Measurements from ENCODE around the gene RBM4.
"Not testable (repeated sequence)": the region's sequence is repeated elsewhere in the genome, so short reads cannot be mapped to it uniquely, and the experiment has no call there.

The RBM4 gene

DNA sequence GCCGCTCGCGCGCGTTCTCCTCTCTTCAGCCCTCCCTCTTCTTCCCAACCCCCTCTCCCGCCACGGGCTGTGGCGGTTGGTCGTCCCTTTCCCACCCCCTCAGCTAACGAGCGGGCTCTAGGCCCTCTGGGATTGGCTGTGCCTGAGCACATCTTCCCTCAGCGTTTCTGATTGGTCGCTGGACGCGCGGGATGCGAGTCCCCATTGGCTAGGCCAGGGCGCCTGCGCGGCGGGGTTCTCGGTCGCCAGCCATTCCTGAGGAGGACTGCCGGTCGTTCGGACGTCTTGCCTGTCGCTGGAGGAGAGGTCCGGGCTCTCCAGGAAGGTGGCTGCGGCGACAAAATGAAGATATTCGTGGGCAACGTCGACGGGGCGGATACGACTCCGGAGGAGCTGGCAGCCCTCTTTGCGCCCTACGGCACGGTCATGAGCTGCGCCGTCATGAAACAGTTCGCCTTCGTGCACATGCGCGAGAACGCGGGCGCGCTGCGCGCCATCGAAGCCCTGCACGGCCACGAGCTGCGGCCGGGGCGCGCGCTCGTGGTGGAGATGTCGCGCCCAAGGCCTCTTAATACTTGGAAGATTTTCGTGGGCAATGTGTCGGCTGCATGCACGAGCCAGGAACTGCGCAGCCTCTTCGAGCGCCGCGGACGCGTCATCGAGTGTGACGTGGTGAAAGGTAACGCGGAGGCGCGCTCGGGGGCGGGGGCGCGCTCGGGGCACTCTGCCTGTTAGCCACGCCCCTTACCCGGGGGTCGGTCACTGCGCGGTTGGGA lies 21.9 kb upstream of the RBM4 start, which contains the start of gene RBM14:
RBM14 (plus strand) TSS at position 252 of the 776 bp plus-strand sequence; CDS start at position 343, 91 bp downstream.
- DNase-seq (ENCODE audit: low read depth in 2 of 2) = peak; percentile 94 to 97

DNA sequence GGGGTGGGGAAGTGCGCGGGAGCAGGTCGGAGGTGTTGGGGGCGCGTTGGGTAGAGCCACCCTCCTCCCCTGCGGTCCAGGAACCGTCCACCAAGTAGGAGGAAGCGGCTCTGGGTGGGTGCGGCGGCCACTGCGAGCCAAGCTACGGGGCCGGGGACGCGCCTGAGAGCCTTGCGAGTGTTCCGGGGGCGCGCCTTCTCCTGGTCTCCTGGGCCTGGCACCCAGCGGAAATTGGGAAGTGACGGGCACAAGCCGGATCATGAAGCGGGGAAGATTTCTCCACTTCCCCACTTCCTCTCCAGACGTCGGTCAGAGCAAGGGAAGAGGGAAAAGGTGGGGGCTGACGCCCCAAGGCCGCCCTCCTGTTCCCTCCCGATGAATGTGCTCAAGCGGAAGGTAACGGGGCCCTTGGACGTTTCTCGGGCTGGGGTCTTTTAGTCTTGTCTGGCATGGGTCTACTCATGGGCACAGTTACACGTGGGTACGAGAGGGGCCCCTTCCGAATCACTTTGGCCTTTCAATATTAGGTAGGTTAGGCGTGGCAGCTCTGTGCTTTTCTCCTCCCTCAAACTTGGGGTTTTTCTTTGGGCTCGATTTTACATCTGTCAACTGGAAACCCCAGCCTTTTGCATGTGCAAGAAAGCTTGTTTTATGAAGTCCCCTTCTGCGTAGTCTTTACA lies 21.2 kb upstream of the RBM4 start:
- no peak for DNase-seq (ENCODE audit: low read depth in 2 of 2)

DNA sequence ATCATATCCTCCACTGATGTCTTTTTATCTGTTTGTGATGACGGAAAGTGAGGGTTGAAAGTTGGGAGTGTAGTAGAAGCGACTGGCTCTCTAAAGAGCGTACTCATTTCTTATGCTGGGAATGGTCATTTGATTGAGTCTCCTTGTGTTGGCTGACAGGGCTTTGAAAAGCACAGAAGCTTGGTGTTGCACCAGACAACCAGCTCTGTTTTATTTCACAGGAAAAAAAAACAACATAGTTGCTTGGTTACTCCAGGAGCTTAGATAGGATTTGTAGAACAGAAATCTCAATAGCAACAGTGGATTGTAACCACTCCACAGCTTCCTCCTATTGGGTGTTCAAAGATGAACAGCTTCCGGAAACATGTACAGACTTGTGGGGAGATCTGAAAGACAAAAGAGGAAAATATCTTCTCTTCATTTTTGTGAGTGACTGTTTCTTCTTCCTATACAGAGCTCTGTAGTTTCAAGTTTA lies 19.4 kb upstream of the RBM4 start:
- no peak for DNase-seq (ENCODE audit: low read depth in 2 of 2)

DNA sequence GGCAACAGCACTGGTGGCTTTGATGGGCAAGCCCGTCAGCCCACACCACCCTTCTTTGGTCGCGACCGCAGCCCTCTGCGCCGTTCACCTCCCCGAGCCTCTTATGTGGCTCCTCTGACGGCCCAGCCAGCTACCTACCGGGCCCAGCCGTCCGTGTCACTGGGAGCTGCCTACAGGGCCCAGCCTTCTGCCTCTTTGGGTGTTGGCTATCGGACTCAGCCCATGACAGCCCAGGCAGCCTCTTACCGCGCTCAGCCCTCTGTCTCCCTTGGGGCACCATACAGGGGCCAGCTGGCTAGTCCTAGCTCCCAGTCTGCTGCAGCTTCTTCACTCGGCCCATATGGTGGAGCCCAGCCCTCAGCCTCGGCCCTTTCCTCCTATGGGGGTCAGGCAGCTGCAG lies 14.1 kb upstream of the RBM4 start:
- DNase-seq (ENCODE audit: low read depth in 2 of 2) = no peak

DNA sequence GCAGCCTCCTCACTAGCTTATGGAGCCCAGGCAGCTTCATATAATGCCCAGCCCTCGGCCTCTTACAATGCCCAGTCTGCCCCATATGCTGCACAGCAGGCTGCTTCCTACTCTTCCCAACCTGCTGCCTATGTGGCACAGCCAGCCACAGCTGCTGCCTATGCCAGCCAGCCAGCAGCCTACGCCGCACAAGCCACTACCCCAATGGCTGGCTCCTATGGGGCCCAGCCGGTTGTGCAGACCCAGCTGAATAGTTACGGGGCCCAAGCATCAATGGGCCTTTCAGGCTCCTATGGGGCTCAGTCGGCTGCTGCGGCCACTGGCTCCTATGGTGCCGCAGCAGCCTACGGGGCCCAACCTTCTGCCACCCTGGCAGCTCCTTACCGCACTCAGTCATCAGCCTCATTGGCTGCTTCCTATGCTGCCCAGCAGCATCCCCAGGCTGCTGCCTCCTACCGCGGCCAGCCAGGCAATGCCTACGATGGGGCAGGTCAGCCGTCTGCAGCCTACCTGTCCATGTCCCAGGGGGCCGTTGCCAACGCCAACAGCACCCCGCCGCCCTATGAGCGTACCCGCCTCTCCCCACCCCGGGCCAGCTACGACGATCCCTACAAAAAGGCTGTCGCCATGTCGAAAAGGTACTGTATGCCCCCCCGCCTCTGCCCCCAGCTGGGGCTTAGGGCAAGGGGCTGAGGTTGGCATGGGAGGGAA lies 13.3 kb upstream of the RBM4 start:
- no peak for DNase-seq (ENCODE audit: low read depth in 2 of 2)

DNA sequence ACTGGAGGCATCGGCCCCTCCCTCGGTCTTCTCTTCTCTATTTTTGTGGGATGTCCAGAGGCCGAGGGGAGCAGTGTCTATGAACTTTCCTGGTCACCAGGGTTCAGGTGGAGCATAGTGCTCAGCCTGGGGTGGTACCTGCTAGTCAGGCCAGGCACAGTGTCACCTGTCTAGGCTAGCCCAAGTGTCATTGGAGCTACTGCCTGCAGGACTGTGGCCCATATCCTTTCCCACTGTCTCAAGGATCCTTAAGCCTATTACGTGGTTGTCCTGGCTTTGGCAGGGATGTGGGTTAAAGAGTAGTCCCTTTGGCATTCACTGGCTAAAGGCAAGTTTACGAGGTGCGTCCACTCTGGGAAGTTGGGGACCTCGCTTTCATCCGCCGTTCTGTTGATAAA lies 12.8 kb upstream of the RBM4 start:
- no peak for DNase-seq (ENCODE audit: low read depth in 2 of 2)

DNA sequence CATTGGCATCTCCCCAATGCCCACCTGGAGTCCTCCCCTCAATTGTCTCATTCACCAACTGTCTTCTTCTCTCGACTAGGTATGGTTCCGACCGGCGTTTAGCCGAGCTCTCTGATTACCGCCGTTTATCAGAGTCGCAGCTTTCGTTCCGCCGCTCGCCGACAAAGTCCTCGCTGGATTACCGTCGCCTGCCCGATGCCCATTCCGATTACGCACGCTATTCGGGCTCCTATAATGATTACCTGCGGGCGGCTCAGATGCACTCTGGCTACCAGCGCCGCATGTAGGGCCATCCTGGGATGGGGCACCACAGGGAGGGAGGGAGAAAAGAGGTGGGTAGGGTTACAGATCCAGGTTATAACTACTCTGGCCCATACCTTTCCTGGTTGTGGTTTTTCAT lies 12.1 kb upstream of the RBM4 start:
- no peak for DNase-seq (ENCODE audit: low read depth in 2 of 2)

DNA sequence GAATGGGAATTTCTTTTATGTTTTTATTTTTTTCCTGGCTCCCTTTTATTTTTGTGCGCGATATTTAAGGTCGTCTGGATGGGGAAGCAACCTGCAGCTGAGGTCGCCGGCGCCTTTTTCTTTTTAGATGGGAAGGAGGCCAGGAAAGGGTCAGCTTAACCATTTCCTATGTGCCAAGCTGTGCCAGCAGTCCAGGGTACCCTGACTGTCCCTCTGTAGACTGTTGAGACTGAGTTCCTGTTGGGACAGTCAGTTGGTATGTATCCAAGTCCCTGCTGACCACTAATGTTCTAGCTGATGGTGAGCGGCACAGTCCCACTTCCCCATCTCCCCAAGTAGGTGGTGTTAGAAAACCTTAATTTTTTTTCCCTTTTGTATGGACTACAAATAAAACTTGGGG lies 11.6 kb upstream of the RBM4 start:
- DNase-seq (ENCODE audit: low read depth in 2 of 2) = no peak

DNA sequence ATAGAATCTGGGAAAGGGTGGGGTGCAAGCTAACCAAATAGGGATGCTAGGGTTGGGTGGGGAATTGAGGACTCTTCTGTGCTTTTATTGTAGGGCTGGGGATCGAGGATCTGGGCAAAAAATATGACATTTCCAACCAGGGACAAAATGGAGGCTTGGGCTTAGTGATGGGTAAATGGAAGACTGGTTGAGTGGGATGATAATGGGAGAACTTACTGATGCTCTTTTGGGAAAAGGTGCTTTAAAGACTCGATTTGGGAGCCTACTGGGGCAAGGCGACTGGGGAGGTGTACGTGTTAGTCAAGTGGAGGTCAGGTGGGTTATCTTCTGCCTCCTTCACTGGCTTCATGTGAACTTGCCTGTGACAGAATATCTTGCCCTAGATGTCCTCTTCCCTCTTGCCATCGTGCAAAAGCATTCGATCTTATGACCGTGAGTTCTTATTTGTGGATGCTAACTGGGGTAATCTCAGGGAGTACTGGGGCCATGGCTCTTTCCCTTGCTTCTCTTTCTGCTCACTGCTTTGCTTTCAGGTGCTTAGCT lies 10.4 kb upstream of the RBM4 start:
- no peak for DNase-seq (ENCODE audit: low read depth in 2 of 2)

DNA sequence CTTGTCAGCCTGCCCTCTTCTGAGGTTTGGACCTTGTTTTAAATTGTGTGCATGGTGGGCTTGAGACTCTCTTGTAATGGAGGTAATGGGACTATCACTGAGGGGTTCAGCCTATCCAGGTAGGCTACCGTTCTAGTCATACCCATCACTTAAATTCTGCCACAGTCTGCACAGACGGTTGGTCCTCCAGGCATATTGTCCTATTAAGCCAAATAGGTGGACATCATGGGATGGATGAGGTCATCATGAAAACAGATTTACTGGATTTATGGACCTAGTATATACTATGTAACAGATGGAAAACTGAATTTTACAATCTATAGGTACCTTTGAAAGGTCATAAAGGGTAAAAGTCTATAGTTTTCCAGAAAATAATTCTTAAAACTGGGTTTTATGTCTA lies 9.1 kb upstream of the RBM4 start:
- DNase-seq (ENCODE audit: low read depth in 2 of 2) = no peak

DNA sequence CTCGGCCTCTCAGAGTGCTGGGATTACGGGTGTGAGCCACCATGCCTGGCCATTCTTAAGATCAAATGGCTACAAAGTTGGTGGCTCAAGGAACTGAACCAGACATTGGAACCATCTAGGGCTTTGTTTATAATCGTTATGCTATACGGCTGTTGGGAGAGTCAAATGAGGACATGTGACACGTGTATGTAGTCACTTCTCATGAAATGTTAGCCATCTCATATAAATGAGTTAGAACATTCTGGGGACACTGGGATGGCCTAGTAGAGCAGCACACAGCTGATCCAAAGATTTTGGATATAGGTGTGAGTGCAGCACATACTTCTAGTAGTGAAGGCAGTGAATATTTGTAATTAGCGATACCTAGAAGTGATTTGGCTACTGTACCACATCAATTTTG lies 6.6 kb upstream of the RBM4 start:
- no peak for DNase-seq (ENCODE audit: low read depth in 2 of 2)

DNA sequence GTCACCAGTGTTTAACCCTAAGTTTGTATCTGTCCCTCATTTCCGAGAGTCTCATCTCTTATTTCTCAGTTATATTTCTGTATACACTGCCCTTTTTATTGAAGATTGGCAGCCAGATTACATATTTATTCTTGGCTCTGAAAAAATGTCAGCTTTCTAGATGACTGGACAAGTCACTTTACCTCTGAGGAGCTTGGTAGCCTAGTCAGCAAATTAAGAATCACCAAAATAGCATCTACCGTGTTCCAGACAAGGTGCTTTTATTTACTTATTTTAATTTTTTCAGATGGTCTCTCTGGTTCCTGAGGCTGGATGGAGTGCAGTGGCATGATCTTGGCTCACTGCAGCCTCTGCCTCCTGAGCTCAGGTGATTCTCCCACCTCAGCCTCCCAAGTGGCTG lies 5.6 kb upstream of the RBM4 start:
- no peak for DNase-seq (ENCODE audit: low read depth in 2 of 2)

DNA sequence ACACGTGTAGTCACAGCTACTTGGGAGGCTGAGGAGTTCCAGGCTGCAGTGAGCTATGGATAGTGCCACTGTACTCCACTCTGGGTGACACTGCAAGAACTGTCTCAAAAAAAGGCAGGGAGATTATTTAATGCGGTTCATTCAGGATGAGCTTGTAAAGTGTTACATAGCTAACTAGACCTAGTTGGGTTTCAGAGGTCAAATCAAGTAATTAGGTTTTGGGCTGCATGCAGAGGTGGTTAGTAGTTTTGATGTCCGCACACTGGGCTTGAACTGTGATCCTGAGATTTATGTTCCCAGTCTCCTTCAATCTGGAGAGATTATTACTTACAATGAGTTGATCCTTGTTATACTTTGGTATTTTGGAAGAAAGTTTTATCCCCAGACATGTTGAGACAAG lies 2.1 kb upstream of the RBM4 start:
- no peak for DNase-seq (ENCODE audit: low read depth in 2 of 2)

DNA sequence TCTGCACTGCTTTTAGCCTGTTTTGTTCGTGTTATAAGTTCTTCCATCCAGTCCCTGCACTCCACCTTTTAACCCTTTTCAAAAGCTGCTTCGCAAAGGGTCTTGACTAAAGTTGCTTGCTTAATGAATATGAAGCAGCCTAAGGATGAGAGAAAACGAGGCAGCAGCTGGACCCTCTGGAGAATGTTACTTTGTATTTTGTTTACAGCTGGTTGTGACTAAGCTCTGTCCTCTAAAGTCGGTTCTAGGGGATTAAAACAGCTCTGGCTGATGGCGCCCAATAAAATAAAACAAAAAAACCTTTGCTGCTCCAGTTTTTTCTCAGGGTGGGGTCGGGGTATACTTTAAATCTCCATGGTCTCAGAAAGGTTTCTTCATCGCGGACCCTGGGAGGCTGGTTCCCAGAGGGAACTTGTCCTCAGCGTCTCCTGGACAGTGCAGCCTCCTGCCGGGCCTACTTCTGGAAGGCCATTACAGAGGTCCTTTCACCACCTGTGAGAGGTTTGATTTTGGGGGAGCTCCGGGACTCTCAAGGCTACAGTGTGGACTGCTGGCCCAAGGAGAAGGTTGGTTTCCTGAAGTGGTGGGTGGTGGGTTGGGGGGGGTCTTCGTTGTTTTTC lies 836 bp upstream of the RBM4 start:
- no peak for DNase-seq (ENCODE audit: low read depth in 2 of 2)

DNA sequence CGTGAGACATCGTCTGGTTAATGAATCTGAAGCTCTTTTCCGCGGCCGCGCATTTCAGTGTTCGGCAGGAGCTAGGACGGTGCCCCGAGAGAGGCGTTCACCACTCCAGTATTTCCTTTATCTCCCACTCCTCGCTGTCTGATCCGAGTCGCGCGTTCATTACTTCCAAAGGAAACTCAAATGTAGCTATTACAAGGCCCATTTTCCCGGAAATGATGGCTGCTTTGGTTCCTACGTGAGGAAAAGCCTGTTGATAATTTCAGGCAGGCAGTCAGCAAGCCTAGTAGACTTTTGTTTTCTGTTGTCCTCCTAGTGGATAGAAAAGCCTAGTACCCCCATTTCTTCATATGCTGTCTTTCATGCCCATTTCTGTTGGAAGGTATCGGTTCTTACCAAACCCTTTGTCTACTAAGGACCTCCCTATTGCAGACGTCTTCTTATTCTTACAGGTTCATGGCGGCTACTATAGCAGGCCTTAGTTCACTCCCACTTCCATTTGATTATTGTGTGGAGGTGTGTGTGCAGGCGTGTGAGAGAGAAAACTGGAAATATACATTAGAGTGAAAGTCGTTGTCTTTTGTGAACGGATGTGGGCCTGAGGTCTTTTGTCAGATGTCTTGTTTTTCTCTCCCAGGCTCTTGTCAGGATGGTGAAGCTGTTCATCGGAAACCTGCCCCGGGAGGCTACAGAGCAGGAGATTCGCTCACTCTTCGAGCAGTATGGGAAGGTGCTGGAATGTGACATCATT lies 737 bp downstream of the RBM4 start:
- no peak for DNase-seq (ENCODE audit: low read depth in 2 of 2)

DNA sequence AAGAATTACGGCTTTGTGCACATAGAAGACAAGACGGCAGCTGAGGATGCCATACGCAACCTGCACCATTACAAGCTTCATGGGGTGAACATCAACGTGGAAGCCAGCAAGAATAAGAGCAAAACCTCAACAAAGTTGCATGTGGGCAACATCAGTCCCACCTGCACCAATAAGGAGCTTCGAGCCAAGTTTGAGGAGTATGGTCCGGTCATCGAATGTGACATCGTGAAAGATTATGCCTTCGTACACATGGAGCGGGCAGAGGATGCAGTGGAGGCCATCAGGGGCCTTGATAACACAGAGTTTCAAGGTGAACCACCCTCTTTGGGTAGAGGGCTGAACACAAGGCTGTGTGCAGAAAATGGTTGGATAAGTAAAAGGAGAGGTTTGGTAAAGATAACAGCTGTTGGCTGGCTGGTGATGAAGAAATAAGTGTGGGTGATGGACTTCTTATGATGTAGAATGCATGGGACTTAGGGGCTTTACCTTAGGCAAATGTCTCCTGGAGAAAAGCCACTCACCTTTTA lies 1.4 kb downstream of the RBM4 start:
- DNase-seq (ENCODE audit: low read depth in 2 of 2) = not testable (repeated sequence)

DNA sequence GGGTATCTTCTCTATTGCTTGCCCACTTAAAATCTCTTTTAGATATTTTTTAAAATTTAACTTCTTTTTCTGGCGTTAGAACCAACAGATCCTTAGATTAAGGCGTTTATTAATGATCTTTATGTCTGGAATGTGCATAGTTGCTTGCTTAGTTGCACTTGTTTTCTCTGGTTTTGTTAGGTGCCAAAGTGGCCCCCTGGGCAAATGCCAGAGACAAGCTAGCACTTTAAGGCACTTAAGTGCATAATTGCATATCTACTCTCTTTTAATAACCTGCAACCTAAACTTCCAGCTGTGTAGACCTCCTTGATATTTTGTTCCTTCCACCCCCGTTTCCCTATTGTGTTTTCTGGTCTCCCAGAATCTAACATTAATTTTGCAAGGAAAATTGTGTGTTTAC lies 3.3 kb downstream of the RBM4 start:
- DNase-seq (ENCODE audit: low read depth in 2 of 2) = no peak

DNA sequence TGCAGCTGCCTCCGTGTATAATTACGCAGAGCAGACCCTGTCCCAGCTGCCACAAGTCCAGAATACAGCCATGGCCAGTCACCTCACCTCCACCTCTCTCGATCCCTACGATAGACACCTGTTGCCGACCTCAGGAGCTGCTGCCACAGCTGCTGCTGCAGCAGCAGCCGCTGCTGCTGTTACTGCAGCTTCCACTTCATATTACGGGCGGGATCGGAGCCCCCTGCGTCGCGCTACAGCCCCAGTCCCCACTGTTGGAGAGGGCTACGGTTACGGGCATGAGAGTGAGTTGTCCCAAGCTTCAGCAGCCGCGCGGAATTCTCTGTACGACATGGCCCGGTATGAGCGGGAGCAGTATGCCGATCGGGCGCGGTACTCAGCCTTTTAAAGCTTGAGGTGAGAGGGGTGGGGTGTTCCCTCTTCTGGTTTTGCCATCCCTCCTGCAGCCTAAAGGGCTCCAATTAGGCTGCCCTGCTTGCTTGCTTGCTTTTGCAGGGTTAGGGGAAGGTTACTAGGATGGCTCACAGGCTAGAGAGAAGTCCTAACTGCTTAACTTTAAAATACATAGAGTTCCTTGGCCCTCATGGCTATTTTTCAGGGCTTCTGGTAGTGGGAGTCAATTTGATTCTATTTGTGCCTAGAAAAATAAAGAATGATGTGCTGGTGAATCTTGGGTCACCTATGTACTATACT lies 5.4 kb downstream of the RBM4 start:
- no peak for DNase-seq (ENCODE audit: low read depth in 2 of 2)

DNA sequence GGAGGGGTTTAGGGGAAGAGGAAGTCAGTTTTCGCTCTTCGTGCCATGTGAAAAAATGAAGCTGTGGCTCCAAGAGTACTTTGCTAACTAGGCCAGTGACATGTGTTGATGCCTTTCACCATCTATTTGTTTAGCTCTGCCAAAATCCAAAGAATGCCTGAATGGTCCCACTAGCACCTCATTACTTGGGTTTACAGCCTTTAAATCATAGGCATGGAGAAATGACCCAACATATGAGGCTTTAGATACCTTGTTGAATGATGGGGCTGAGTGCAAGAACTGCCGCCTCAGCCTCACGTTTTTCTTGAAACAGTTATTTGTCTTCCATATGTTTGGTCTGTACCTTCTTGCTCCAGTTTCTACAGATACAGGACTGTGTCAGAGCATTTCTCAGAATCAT lies 8.3 kb downstream of the RBM4 start:
- no peak for DNase-seq (ENCODE audit: low read depth in 2 of 2)

DNA sequence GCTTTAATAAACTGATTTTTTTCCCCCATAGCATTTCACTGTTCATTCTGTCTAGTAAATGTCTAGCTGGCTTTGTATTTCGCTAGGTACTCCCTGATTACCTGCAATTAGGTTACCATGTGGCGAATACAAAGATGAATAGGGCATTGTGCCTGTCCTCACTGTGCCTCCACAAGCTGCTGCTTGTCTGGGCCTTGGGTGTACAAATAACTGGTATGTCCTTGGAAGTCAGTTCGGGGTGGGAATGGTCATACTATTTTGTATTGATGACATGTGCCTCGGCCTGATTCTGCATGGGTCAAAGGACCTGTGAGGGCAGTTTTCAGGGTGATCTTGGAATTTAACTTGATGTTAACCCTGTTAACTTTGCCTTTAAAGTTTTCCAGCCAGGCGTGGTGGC lies 11.4 kb downstream of the RBM4 start:
- DNase-seq (ENCODE audit: low read depth in 2 of 2) = no peak
